Left lung (tissue), 10 donors: ENCODE results near the gene ZNF609. TPM values are rescaled to one million over a fixed set of nuclear protein-coding genes. Genes with fewer than 3 reads are reported as not detected.

ENCODE experiments used
- ATAC-seq: fragments of 200-7000 bp; cut with Tn5 transposase; one replicate; pipeline ENCODE4 v1.9.1; 2020; ENCODE audit warnings: moderate library complexity
- DNase-seq, 4 donors: peaks; one replicate each; pipeline ENCODE4 v3.0.0-alpha.2; 2013 to 2020
- H3K27ac ChIP-seq, 2 donors: fragments of 200-600 bp; sonication (generic) in 1 of 2; one replicate each; pipeline versions ENCODE4 v1.5.0 to v1.8.0; 2020 to 2021
- H3K27me3 ChIP-seq, 2 donors: fragments of 200-600 bp; sonication (generic) in 1 of 2; one replicate each; pipeline versions ENCODE4 v1.5.0 to v1.8.0; 2020 to 2021
- H3K36me3 ChIP-seq, 2 donors: fragments of 200-600 bp; sonication (generic) in 1 of 2; one replicate each; pipeline versions ENCODE4 v1.5.0 to v1.8.0; 2020 to 2021
- H3K4me1 ChIP-seq, 2 donors: fragments of 200-600 bp; one replicate each; pipeline ENCODE4 v1.8.0; 2021
- H3K4me3 ChIP-seq, 2 donors: fragments of 200-600 bp; sonication (generic) in 1 of 2; one replicate each; pipeline versions ENCODE4 v1.5.0 to v1.8.0; 2020 to 2021; ENCODE audit warnings: mild to moderate bottlenecking in 1 of 2
- H3K9me3 ChIP-seq, 2 donors: fragments of 200-600 bp; sonication (generic) in 1 of 2; one replicate each; pipeline versions ENCODE4 v1.5.0 to v1.8.0; 2020 to 2021
- intact Hi-C, 2 donors: fragments of 100-400 bp; cut with DNase I; formaldehyde crosslinking; loops; one replicate each; pipeline versions ENCODE4 v1.11.2 to v1.14.2; 2022
- polyA plus RNA-seq, 6 donors: library from polyadenylated mRNA; unstranded; fragments of 120-200 nt; gene quantifications; one replicate each; pipeline ENCODE4 v1.2.1, GENCODE V29; 2013; ENCODE audit not compliant: insufficient read length in 6 of 6
- total RNA-seq, 2 donors: library from RNA; stranded (reverse); fragmentation: NEBNext Ultra II Directional; extraction: Animal tissue kit (Norgen Biotek cat#: 25700); gene quantifications; one replicate each; pipeline ENCODE4 v1.2.1, GENCODE V29; 2021
- TF ChIP-seq, protein P1 (sequence below), 2 donors: fragments of 200-600 bp; sonication (generic) in 1 of 2; IDR thresholded peaks; one replicate each; pipeline versions ENCODE4 v1.5.0 to v1.8.0; 2021; ENCODE audit warnings: antibody characterized with exemption in 2 of 2
- donor health status: DM: no; HTN: yes; CAD: no.
- donor health status: DM: no; HTN: no; CAD: no.

Gene ZNF609
- total and polyA plus RNA-seq, 8 donors, result 31.9 to 37.4 (median 36.7) TPM

DNA sequence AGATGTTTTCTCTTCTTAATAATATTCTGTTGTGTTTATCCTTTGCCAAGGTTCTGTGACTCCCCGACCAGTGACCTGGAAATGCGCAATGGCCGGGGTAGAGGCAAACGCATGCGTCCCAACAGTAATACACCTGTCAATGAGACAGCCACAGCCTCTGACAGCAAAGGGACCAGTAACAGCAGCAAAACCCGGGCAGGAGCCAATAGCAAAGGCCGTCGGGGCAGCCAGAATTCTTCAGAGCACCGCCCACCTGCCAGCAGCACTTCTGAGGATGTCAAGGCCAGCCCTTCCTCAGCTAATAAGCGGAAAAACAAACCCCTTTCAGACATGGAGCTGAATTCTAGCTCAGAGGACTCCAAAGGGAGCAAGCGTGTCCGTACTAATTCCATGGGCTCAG lies 213.5 kb downstream of the ZNF609 start:
- ATAC-seq (no peak), DNase-seq (no peak)
- TF ChIP-seq, protein P1, sequence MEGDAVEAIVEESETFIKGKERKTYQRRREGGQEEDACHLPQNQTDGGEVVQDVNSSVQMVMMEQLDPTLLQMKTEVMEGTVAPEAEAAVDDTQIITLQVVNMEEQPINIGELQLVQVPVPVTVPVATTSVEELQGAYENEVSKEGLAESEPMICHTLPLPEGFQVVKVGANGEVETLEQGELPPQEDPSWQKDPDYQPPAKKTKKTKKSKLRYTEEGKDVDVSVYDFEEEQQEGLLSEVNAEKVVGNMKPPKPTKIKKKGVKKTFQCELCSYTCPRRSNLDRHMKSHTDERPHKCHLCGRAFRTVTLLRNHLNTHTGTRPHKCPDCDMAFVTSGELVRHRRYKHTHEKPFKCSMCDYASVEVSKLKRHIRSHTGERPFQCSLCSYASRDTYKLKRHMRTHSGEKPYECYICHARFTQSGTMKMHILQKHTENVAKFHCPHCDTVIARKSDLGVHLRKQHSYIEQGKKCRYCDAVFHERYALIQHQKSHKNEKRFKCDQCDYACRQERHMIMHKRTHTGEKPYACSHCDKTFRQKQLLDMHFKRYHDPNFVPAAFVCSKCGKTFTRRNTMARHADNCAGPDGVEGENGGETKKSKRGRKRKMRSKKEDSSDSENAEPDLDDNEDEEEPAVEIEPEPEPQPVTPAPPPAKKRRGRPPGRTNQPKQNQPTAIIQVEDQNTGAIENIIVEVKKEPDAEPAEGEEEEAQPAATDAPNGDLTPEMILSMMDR (IDR thresholded peaks at IDR 0.05), result no peak
- Histone ChIP-seq H3K4me3 (no peak overlapping the region), H3K4me1 (no peaks in the 10 kb centered on the region), H3K36me3 (peaks cover 0 to 57% of the 10 kb centered on the region in 2 donors), H3K9me3 (no peaks in the 10 kb centered on the region), H3K27ac (no peak overlapping the region), H3K27me3 (no peaks in the 10 kb centered on the region)
- intact Hi-C loops, result no loop called here

DNA sequence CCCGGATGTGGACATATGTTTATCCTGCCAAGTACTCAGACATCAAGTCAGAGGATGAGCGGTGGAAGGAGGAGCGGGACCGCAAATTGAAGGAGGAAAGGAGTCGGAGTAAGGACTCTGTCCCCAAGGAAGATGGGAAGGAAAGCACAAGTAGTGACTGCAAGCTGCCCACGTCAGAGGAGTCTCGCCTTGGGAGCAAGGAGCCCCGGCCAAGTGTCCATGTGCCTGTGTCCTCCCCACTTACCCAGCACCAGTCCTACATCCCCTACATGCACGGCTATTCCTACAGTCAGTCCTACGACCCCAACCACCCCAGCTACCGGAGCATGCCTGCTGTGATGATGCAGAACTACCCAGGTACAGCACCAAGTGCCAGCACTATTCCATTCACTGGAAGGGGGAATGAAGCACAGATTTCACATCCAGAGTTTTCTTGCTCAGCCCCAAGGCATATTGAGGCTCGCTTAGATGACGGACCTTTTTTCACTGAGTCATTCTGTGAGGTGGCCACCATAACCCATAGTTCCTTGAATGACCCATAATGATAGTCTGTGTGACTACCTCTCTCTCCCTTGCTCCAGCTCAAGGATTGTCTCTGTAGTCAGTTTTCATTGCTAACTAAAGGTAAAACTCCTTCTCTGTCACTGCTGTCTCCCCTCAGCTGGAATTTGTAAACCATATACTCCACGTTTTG lies 217.9 kb downstream of the ZNF609 start:
- intact Hi-C loops, result no loop called here
- Histone ChIP-seq H3K4me1 (no peaks in the 10 kb centered on the region), H3K27me3 (no peaks in the 10 kb centered on the region), H3K27ac (no peak overlapping the region), H3K4me3 (no peak overlapping the region), H3K9me3 (no peaks in the 10 kb centered on the region), H3K36me3 (peaks cover 0 to 95% of the 10 kb centered on the region in 2 donors)
- ATAC-seq (no peak), DNase-seq (no peak)
- TF ChIP-seq, protein P1 (IDR thresholded peaks at IDR 0.05), result no peak

DNA sequence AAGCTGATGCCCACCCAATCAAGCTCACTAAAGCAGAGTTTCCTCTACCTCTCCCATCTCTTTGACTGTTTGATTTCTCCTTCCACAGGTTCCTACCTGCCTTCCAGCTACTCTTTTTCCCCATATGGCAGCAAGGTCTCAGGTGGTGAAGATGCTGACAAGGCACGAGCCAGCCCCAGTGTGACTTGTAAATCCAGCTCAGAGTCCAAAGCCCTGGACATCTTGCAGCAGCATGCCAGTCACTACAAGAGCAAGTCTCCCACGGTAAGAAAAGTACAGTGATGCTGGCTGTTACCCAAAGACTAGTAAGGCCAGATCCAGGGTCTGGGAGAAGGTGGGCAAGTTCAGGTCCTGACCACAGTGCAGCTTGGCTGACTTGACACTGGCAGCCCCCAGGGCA lies 219.7 kb downstream of the ZNF609 start:
- no peak for DNase-seq
- ATAC-seq, result no peak
- Histone ChIP-seq H3K9me3 (no peaks in the 10 kb centered on the region), H3K4me3 (no peak overlapping the region), H3K27me3 (no peaks in the 10 kb centered on the region), H3K4me1 (no peaks in the 10 kb centered on the region), H3K27ac (no peak overlapping the region), H3K36me3 (peaks cover 0 to 96% of the 10 kb centered on the region in 2 donors)
- TF ChIP-seq, protein P1 (IDR thresholded peaks at IDR 0.05), result no peak
- intact Hi-C loops, result no loop called here

DNA sequence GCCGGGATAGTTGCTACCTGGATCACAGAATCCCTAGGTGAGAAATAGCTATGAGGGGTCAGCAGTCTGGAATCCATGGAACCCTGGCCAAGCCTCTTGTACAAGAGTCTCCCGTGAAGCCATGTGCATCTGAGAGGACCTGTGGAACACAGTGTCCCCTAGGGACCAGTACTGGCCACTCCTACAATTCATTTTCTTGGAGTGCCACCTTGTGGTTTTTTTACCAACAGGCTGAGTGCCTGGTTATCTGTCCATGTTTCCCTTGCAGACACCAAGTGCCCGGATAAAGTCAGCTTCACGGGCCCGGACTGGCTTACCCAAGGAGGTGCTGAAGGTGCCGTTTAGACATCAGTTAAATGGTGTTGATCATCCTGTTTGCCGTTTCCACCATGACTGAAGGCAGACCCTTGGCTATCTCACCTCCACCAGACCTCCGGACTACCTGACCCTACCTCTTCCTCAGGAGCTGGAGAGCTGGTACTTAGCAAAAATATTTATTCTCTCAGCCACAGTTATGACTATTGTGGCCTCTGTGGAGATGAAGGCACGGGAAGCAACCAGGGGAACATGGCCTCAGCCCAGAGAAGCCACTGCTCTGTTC lies 221.1 kb downstream of the ZNF609 start:
- H3K27ac ChIP-seq, result no peak overlapping the region
- peak in 1 of 4 donors; percentile 58 for DNase-seq
- no peak overlapping the region for H3K4me3 ChIP-seq
- H3K9me3 ChIP-seq, result no peaks in the 10 kb centered on the region
- H3K27me3 ChIP-seq, result no peaks in the 10 kb centered on the region
- TF ChIP-seq, protein P1 (IDR thresholded peaks at IDR 0.05), result peak; percentile 47 to 66
- ATAC-seq, result peak; percentile 89
- no peaks in the 10 kb centered on the region for H3K4me1 ChIP-seq
- intact Hi-C loops, result no loop called here
- peaks cover 0 to 94% of the 10 kb centered on the region in 2 donors for H3K36me3 ChIP-seq

DNA sequence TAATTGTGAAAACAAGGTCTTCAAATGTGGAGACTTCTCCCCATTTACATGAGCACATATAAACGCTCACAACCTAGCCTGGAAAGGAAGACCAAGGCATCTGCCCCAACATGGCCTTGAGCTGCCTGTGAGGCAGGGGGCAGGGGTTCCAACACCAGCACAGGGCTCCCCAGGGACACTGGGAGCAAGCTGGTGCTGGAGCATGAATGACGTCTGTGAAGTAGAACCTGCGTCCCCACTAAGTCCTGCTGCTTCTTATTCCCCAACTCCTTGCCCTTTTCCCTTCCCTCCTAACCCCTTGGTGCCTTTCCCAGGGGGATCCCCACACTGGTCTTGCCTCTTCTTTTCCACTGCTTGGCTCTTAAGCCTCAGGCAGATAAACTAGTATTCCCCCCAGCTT lies 221.9 kb downstream of the ZNF609 start:
- no peaks in the 10 kb centered on the region for H3K27me3 ChIP-seq
- ATAC-seq (no peak), DNase-seq (no peak)
- no peaks in the 10 kb centered on the region for H3K9me3 ChIP-seq
- intact Hi-C loops, result no loop called here
- H3K4me3 ChIP-seq, result no peak overlapping the region
- no peaks in the 10 kb centered on the region for H3K4me1 ChIP-seq
- no peak overlapping the region for H3K27ac ChIP-seq
- TF ChIP-seq, protein P1 (IDR thresholded peaks at IDR 0.05), result no peak
- peaks cover 0 to 94% of the 10 kb centered on the region in 2 donors for H3K36me3 ChIP-seq
